ENCODE data around the gene OSBPL1A.

DNA sequence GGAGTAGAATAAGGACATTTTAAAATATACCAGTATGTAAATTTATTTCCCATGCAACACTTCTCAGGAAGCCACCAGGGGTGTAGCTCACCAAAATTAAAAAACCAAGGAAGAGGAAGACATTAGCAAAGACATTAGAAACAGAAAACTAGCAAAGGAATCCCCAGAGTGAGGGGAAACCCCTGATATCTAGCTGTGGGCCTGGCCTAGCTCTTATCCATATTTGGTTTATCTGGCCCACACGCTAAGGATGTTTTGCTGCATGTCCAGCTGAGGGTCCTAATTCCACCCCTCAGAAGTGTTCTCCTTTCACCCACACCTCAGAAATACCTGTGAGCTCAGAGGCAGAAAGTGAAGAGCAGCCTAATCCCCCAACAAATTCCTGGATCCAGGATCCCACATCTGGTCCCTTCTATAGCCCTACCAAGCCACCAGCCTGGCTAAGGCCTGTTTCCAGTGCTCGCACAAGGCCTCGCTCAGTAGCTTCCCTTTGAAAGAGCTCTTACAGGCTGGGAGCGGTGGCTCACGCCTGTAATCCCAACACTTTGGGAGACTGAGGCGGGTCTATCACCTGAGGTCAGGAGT lies 17.4 kb downstream of the OSBPL1A start:
- TF ChIP-seq, protein P1, sequence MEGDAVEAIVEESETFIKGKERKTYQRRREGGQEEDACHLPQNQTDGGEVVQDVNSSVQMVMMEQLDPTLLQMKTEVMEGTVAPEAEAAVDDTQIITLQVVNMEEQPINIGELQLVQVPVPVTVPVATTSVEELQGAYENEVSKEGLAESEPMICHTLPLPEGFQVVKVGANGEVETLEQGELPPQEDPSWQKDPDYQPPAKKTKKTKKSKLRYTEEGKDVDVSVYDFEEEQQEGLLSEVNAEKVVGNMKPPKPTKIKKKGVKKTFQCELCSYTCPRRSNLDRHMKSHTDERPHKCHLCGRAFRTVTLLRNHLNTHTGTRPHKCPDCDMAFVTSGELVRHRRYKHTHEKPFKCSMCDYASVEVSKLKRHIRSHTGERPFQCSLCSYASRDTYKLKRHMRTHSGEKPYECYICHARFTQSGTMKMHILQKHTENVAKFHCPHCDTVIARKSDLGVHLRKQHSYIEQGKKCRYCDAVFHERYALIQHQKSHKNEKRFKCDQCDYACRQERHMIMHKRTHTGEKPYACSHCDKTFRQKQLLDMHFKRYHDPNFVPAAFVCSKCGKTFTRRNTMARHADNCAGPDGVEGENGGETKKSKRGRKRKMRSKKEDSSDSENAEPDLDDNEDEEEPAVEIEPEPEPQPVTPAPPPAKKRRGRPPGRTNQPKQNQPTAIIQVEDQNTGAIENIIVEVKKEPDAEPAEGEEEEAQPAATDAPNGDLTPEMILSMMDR (IDR thresholded peaks at IDR 0.05; ENCODE audit: insufficient read depth, low read length): no peak
- TF ChIP-seq, protein P2, sequence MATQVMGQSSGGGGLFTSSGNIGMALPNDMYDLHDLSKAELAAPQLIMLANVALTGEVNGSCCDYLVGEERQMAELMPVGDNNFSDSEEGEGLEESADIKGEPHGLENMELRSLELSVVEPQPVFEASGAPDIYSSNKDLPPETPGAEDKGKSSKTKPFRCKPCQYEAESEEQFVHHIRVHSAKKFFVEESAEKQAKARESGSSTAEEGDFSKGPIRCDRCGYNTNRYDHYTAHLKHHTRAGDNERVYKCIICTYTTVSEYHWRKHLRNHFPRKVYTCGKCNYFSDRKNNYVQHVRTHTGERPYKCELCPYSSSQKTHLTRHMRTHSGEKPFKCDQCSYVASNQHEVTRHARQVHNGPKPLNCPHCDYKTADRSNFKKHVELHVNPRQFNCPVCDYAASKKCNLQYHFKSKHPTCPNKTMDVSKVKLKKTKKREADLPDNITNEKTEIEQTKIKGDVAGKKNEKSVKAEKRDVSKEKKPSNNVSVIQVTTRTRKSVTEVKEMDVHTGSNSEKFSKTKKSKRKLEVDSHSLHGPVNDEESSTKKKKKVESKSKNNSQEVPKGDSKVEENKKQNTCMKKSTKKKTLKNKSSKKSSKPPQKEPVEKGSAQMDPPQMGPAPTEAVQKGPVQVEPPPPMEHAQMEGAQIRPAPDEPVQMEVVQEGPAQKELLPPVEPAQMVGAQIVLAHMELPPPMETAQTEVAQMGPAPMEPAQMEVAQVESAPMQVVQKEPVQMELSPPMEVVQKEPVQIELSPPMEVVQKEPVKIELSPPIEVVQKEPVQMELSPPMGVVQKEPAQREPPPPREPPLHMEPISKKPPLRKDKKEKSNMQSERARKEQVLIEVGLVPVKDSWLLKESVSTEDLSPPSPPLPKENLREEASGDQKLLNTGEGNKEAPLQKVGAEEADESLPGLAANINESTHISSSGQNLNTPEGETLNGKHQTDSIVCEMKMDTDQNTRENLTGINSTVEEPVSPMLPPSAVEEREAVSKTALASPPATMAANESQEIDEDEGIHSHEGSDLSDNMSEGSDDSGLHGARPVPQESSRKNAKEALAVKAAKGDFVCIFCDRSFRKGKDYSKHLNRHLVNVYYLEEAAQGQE (IDR thresholded peaks at IDR 0.05; ENCODE audit: insufficient replicate concordance, low read depth): no peak

Measured in HL-60 (cell line).